Hindlimb muscle (tissue), 1 donor: ENCODE results near the gene EVA1A. TPM values are rescaled to one million over a fixed set of nuclear protein-coding genes. Genes with fewer than 3 reads are reported as not detected.
"Not testable (repeated sequence)": the region's sequence is repeated elsewhere in the genome, so short reads cannot be mapped to it uniquely, and the experiment has no call there.

Experiments used
- DNase-seq: peaks from one replicate; pipeline ENCODE4 v3.0.0-alpha.2; 2013
- polyA plus RNA-seq: library from polyadenylated mRNA; unstranded; fragments of 120-200 nt; gene quantifications from one replicate; pipeline ENCODE4 v1.2.1, GENCODE V29; 2013; ENCODE audit not compliant: insufficient read length

EVA1A gene
- polyA plus RNA-seq, 1 donor: 6.7 TPM

DNA sequence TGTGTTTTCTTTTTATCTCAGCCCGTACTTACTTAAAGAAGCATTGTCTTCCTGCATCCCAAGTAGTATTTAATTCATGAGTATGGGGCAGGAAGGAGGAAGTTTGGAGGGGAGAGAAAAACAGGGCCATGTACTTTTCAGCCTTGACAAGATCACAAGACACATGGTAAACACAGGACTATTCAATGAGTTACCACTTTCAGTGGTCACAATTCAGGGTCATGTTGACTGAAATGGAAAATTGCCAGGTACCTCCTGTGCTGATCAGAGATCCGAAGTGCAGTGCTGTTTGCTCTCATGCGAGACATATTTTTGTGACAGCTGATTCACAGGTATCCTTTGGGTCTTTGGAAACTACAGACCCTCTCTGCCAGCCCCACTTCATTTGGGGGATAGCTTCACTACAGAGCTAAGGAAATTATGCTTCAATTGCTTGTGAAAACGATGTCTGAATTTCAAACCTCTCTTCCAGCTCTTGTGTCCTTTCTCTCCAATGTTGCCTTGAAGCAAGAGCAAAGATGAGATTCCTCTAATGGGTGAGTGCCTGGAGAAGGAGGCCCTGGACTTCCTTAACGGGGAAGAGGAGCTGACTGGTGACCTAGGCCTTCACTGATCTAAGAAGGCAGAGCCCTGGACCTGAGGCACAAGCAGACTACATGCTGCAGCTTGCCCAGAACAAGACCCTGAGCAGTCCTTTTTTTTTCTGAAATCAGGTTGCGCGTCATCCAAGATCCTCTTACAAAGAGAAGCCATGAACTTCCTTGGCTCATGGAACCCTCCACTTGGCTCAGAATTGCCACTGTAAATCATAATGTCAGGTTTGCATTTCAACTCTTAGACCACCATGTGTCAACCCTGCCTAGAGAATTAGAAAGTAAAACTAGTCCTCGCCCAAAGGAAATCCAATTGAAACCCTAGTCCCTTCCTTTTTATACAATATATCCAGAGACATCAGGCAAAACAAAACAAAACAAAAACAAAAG is 44.1 kb downstream of the EVA1A start:
- DNase-seq: no peak

DNA sequence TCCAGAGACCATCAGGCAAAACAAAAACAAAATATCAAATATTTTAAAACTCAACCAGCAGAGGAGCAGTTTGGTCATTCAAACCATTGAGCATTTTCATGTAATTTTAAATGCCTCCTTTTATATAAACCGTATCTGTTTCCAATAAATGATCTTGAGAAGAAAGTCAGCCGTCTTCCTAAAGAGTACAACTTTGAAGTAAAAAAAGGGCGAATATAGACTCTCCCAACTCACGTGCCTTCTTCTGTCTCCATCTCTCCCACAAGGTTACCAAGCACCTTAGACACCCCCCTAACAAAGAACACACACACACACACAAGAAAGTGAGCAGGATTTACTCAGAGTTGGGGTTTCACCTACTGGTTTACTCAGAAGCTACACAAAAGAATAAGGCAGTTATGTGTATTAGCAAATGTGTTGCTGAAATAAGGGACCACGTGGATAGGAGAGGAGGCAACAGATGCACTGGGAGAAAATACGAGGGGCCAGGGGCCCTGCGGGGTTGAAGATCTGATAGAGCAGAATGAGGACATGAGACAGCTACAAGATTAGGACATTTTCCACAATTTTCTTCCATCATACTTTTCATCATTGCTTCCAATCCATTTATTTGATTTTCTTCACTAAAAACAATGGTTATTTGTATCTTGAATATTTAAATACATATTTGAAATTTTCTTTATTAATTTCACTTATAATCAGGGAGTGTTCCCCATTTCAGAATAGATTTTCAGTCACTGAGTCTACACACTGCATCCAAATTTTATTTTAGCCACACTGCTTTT is 45.0 kb downstream of the EVA1A start:
- no peak for DNase-seq

- no peak for DNase-seq
Measured at GRCh38 chr2:75513616-75514170, 47.0 kb downstream of the EVA1A start.

GRCh38 chr2:75512455-75513212 is 48.1 kb downstream of the EVA1A start:
- DNase-seq: no peak

DNA sequence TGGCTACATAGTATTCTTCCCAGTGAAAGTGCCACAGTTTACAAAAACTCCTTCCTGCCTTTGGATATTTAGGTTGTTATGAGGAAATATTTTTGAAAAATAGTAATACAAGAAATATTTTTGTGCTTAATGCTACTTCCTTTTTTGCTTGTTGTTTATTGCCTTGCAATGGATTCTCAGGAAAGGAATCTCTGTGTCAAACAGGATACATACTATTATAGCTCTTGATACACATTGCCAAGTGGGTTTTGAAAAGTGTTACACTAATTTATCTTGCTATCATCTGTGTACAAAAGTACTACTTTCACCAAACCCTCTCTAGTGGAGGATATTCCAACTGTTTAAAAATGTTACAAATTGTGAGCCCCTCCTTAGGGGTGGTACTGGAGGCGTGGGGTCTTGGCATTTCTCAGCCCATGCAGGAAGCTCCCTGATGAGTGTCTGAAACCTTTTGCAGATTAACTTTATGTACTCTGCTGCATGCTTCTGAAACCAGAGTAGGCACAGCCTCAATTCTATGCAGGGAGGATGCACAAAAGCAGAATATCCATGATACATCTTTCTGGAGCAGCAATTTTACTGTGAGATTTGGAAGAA is 54.5 kb downstream of the EVA1A start:
- DNase-seq: no peak

- no peak for DNase-seq
Measured at GRCh38 chr2:75505012-75505411, 55.7 kb downstream of the EVA1A start.

DNA sequence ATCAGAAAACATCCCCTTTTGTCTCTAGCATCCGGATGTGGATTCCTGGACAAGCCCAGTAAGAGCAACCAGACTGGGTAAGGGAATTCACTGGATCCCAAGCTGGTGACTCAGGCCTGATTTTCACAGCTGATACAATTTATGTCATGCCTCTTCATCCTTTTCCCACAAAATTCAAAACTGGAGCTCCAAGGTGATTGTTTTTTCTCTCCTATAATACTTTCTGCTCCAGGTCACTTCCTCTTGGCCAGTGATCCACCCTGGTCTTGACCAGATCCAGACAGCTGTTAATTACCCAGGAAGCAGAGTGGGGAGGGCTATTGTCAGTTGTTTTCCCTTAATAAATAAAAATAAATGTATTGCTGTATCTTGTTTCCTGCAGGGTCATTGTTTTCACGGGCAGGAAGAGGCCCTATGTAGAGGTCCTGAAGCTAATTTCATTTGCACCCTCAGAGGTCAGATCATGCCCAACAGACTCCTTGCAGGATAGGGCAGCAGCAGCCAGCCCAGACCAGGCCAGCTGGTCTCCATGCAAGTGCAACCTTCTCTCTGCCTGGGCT is 57.6 kb downstream of the EVA1A start:
- DNase-seq: peak; percentile 10

GRCh38 chr2:75500633-75501032 is 60.1 kb downstream of the EVA1A start:
- no peak for DNase-seq

DNA sequence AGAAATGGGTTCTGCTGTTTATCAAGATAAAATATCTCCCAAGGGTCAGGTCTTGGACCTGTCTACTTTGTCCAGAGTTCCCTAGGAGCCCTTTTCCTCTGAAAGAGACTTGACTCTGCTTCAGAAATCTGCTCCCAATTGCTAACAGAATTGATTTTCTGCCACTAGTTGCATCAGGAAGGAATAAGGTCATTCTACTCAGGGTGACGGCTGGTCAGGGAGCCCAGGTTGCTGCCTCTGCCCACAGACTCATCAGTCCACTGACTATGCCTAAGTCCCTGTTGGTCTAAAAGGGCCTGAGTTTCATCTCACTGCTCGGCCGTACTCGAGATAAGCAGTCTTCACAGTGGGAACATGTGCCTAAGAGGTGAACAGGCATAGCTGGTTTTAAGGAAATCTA is 61.2 kb downstream of the EVA1A start:
- DNase-seq: no peak

- DNase-seq: no peak
Measured at GRCh38 chr2:75498907-75499306, 61.8 kb downstream of the EVA1A start.

DNA sequence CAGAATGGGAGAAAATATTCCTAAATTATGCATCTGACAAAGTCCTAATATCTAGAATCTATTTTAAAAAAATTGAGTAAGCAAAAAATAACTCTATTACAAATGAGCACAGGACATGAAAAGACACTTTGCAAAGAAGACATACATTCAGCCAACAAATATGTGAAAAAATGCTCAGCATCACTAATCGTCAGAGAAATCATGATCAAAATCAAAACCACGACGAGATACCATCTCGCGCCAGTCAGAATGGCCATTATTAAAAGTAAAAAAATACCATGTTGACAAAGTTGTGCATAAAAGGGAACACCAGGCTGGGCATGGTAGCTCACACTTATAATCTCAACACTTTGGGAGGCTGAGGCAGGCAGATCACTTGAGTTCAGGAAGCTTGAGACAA is 63.5 kb downstream of the EVA1A start:
- DNase-seq: no peak

- DNase-seq: no peak
Measured at GRCh38 chr2:75495862-75496261, 64.9 kb downstream of the EVA1A start.

DNA sequence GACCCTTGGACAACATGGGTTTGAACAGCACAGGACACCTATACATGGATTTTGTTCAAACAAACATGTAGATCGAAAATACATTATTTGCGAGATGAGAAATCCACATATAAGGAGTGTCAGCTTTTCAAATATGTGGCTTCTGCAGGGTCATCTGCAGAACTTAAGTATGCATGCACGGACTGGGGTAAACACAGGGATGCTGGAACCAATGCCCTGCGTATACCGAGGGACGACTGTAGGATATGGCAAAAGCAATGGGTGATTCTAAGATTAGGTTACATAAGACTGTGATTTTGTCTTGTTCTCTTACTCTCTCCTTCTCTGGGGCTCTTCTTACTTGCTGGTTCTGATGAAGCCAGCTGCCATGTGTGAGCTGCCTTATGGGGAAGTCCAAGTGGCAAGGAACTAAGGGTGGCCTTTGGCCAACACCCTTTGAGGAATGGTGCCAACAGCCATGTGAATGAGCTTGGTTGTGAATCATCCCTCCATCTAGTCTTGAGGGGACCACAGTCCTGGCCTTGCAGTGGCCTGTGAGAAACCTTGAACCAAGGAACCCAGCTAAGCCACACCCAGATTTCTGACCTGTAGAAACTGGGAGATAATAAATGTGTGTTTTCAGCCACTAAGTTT is 66.5 kb downstream of the EVA1A start:
- no peak for DNase-seq

DNA sequence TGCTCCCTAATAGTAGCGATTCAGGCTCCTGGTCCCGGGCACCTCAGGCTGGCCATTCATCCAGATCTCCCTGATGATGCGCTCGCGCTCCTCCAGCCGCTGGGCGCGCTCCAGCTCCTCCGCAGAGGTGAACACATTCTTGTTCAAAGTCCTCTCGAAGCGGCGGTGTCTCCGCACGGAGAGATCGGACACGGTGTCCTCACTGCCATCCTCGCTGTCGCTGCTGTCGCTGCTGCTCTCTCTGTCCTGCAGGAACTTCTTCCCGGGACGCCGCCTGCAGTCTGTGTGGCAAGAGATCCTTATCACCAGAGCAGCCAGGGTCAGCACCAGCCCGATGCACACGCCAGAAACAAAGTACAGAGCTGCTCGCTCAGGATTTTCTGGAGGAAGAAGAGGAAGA is 67.5 kb downstream of the EVA1A start:
- DNase-seq: no peak

DNA sequence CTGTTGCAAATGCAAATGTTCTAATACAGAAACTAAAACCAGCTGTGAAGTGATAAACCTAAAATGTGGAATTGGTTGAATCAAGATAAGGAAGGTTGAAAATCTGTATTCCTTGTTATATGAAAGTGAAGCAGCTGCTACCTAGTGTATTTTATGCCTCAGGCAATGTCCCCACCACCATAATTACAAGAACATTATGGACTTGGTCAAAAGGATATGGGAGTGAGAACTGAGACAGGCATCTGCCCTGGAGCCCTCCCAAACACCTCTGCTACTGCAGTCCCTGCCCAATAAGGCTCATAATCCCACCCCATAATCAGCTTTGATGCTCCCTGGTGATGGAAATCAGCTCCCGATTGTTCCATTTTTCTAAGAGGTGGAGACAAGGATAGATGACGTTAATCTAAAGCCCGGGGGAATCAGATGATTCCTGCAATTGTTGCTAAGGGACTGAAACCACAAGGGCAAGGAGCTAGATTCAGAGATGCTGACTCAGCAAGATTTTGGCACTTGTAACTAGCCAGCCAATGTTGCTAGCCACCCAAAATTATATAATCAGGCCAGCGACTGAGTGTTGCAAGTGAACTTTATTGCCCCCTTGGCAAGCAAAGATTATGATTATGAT is 69.5 kb downstream of the EVA1A start:
- DNase-seq: no peak

GRCh38 chr2:75489721-75490120 is 71.0 kb downstream of the EVA1A start:
- no peak for DNase-seq

DNA sequence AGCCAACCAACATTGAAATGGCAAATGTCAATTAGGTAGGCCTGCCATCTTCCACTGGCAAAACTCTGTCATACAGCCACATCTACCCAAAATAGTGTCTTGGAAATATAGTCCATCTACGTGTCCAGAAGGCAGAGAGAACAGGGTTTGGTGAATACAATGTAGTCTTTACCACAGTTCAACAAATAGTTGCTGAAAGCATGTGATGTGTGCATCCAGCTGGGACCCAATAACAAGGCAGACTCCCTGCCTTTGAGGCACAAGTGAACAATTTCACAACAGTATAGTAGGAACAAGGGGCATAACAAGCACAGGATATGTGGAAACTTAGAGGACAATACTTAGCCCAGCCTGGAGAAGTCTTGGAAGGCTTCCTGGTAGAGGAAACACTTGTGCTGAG is 72.6 kb downstream of the EVA1A start:
- DNase-seq: no peak

- not testable (repeated sequence) for DNase-seq
Measured at GRCh38 chr2:75486735-75487134, 74.0 kb downstream of the EVA1A start.

GRCh38 chr2:75484840-75485239 is 75.9 kb downstream of the EVA1A start:
- DNase-seq: no peak

GRCh38 chr2:75483878-75484277 is 76.9 kb downstream of the EVA1A start:
- DNase-seq: no peak

GRCh38 chr2:75482398-75482797 is 78.3 kb downstream of the EVA1A start:
- no peak for DNase-seq
